Testis (tissue), 3 donors: ENCODE data around the gene SLC9C1. TPM values are rescaled to one million over a fixed set of nuclear protein-coding genes. Genes with fewer than 3 reads are reported as not detected.

ENCODE experiments used
- DNase-seq: peaks from one replicate; pipeline ENCODE4 v3.0.0-alpha.2; 2019
- H3K27ac ChIP-seq, 2 donors: fragments of 200-600 bp; sonication (generic); one replicate each; pipeline ENCODE4 v1.5.1; 2019
- H3K27me3 ChIP-seq: fragments of 200-600 bp; sonication (generic); one replicate; pipeline ENCODE4 v1.5.1; 2019
- H3K36me3 ChIP-seq: fragments of 200-600 bp; sonication (generic); one replicate; pipeline ENCODE4 v1.5.1; 2017; ENCODE audit warnings: low read depth; ENCODE audit errors: missing control alignments
- H3K4me1 ChIP-seq: fragments of 200-600 bp; sonication (generic); one replicate; pipeline ENCODE4 v1.5.1; 2019
- H3K4me3 ChIP-seq, 2 donors: fragments of 200-600 bp; sonication (generic); one replicate each; pipeline ENCODE4 v1.5.1; 2017 to 2019
- H3K9me3 ChIP-seq: fragments of 200-600 bp; sonication (generic); one replicate; pipeline ENCODE4 v1.5.1; 2017
- CTCF ChIP-seq, 3 experiments: fragments of 450-650 bp in 2 of 3; fragments of 200-600 bp in 1 of 3; sonication (generic) in 1 of 3; IDR thresholded peaks; one replicate each; pipeline ENCODE4 v1.5.1; 2016 to 2019; ENCODE audit warnings: antibody characterized with exemption in 3 of 3, mild to moderate bottlenecking in 2 of 3, moderate library complexity in 1 of 3
- POLR2A ChIP-seq: fragments of 450-650 bp; IDR thresholded peaks from one replicate; pipeline ENCODE4 v1.6.1; 2017; ENCODE audit warnings: antibody characterized with exemption, mild to moderate bottlenecking, moderate library complexity
- WGBS, 2 donors: methylation state at CpG; one replicate each; pipeline ENCODE4 v1.1.5; 2018; 5-methylcytosine and 5-hydroxymethylcytosine counted together
- intact Hi-C: fragments of 100-400 bp; cut with DNase I; formaldehyde crosslinking; loops from one replicate; pipeline ENCODE4 v1.15.1; 2023; ENCODE audit warnings: low total_unique reads
- polyA plus RNA-seq: library from polyadenylated mRNA; stranded (reverse); fragments of 350-450 nt; fragmentation: Illumina TruSeq; extraction: RNeasy Lipid Tissue Mini Kit (QIAGEN cat#74804); gene quantifications from one replicate; pipeline ENCODE4 v1.2.3, GENCODE V29; 2014; ENCODE audit warnings: low read depth, low replicate concordance; ENCODE audit not compliant: insufficient read depth
- total RNA-seq, 2 donors: library from RNA; depleted of rRNA; stranded (reverse); fragments of >200 nt; gene quantifications; one replicate each; pipeline ENCODE4 v1.2.3, GENCODE V29; 2016

The SLC9C1 gene
- total and polyA plus RNA-seq, 3 donors from 2014 or later, result 3.0 to 20.0 (median 9.8) TPM

DNA sequence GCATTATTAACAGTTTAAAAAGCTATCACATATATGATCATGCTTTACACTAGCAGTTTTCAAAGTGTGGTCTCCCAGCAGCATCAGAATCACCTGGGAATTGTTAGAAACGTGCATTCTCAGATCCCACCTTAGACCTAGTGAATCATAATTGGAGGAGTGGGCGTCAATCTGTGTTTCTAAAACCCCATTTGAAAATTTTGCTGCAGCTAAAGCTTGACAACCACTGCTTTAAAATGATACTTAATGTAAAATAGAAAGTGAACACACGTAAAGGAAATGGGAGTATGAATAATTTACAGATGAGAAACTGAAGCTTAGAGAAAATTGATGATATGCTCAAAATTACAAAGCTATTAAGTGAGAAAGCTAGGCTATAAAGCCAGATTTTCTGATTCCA lies 62.3 kb downstream of the SLC9C1 start:
- no peak for DNase-seq

GRCh38 chr3:112230033-112230432 lies 64.0 kb downstream of the SLC9C1 start:
- DNase-seq, result no peak
- H3K27me3 ChIP-seq, result no peaks in the 10 kb centered on the region
- intact Hi-C loops, result no loop called here
- 72 to 82% methylated on average over 1 of the region's 1 CpG for WGBS, 2 donors
- H3K36me3 ChIP-seq, result no peaks in the 10 kb centered on the region
- TF ChIP-seq CTCF (IDR thresholded peaks at IDR 0.05) (no peak), POLR2A (no peak)
- no peaks in the 10 kb centered on the region for H3K9me3 ChIP-seq
- H3K27ac ChIP-seq, result no peak overlapping the region
- no peaks in the 10 kb centered on the region for H3K4me1 ChIP-seq
- no peak overlapping the region for H3K4me3 ChIP-seq

More for the DNA sequence above, 62.3 kb downstream of the SLC9C1 start:
- Histone ChIP-seq H3K9me3 (no peaks in the 10 kb centered on the region), H3K27me3 (no peaks in the 10 kb centered on the region), H3K27ac (no peak overlapping the region), H3K4me1 (no peaks in the 10 kb centered on the region), H3K36me3 (no peaks in the 10 kb centered on the region), H3K4me3 (no peak overlapping the region)
- intact Hi-C loops, result no loop called here
- WGBS, 2 donors, result 76 to 82% methylated on average over 3 of the region's 3 CpGs
- TF ChIP-seq CTCF (IDR thresholded peaks at IDR 0.05) (no peak), POLR2A (no peak)

GRCh38 chr3:112228786-112229185 lies 65.2 kb downstream of the SLC9C1 start:
- no peak overlapping the region for H3K27ac ChIP-seq
- WGBS, 2 donors, result 52 to 55% methylated on average over 1 of the region's 1 CpG
- H3K36me3 ChIP-seq, result no peaks in the 10 kb centered on the region
- H3K4me3 ChIP-seq, result no peak overlapping the region
- TF ChIP-seq CTCF (IDR thresholded peaks at IDR 0.05), result no peak
- no peak for TF ChIP-seq POLR2A
- no peaks in the 10 kb centered on the region for H3K9me3 ChIP-seq
- intact Hi-C loops, result no loop called here
- no peaks in the 10 kb centered on the region for H3K4me1 ChIP-seq
- no peak for DNase-seq
- H3K27me3 ChIP-seq, result no peaks in the 10 kb centered on the region

DNA sequence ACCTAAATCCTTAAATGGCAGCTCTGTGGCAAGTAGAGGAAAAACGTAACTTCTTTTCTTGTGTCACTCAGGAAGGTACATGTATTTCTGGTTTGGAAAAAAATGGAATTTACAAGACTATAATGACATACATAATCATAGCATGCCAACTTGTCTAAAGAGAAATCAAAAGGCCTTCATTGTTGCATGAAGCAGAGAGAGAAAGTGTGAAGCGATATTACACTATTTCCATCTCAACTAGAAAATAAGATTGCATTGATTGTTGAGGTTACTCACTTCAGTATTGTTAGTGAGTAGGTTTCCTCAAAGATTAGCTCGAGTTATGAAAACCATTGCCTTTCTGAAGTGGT lies 93.7 kb downstream of the SLC9C1 start:
- TF ChIP-seq CTCF (IDR thresholded peaks at IDR 0.05), result no peak
- TF ChIP-seq POLR2A, result no peak
- 87% methylated on average over 3 of the region's 3 CpGs for WGBS, 2 donors
- no peaks in the 10 kb centered on the region for H3K9me3 ChIP-seq
- peaks cover 4% of the 10 kb centered on the region for H3K4me1 ChIP-seq
- no peak overlapping the region for H3K27ac ChIP-seq
- no peak for DNase-seq
- H3K27me3 ChIP-seq, result no peaks in the 10 kb centered on the region
- intact Hi-C loops, result no loop called here
- H3K4me3 ChIP-seq, result no peak overlapping the region
- H3K36me3 ChIP-seq, result no peaks in the 10 kb centered on the region

- Histone ChIP-seq H3K9me3 (no peaks in the 10 kb centered on the region), H3K4me3 (no peak overlapping the region), H3K27ac (peak overlapping the region; percentile 32 to 51), H3K36me3 (no peaks in the 10 kb centered on the region), H3K27me3 (no peaks in the 10 kb centered on the region), H3K4me1 (peaks cover 4% of the 10 kb centered on the region)
- 79 to 86% methylated on average over 5 of the region's 5 CpGs for WGBS, 2 donors
- intact Hi-C loops, result no loop called here
- TF ChIP-seq CTCF (IDR thresholded peaks at IDR 0.05) (no peak), POLR2A (no peak)
- no peak for DNase-seq
Observed at GRCh38 chr3:112199622-112200316, 94.2 kb downstream of the SLC9C1 start.
